Keratinocyte (primary cell): ENCODE results near the gene CUZD1. TPM values are rescaled to one million over a fixed set of nuclear protein-coding genes. Genes with fewer than 3 reads are reported as not detected.
A peak's percentile ranks its signal among the peaks of the same experiment; 100 is the strongest.

Experiments used
- DNase-seq: peaks from one replicate; pipeline ENCODE4 v3.0.0-alpha.2; 2011; ENCODE audit warnings: low read depth, missing footprints, low spot score
- FAIRE-seq: peaks from 2 replicates; lab custom pipeline; 2011; peaks lifted over from hg19 to GRCh38; lab: Jason Lieb, UNC
- H2AFZ ChIP-seq: 2 replicates; pipeline ENCODE4 v1.6.0; 2012; ENCODE audit warnings: low read length, control low read depth, inconsistent platforms; ENCODE audit not compliant: control insufficient read depth
- H3K27ac ChIP-seq: 2 replicates; pipeline ENCODE4 v1.5.1; 2011; ENCODE audit warnings: low read length; ENCODE audit not compliant: control insufficient read depth, insufficient read depth
- H3K27me3 ChIP-seq: 3 replicates; pipeline ENCODE4 v1.6.0; 2011; ENCODE audit warnings: low read length; ENCODE audit not compliant: control insufficient read depth, insufficient read depth; ENCODE audit errors: extremely low read depth
- H3K36me3 ChIP-seq, 2 experiments: 2 replicates in 1 of 2; 3 replicates in 1 of 2; pipeline ENCODE4 v1.5.1; 2011; ENCODE audit warnings: low read length in 2 of 2, mild to moderate bottlenecking in 1 of 2; ENCODE audit not compliant: control insufficient read depth in 2 of 2, insufficient read depth in 2 of 2; ENCODE audit errors: extremely low read depth in 1 of 2
- H3K4me1 ChIP-seq: 3 replicates; pipeline ENCODE4 v1.5.1; 2011; ENCODE audit warnings: low read length; ENCODE audit not compliant: control insufficient read depth, insufficient read depth; ENCODE audit errors: extremely low read depth
- H3K4me2 ChIP-seq: 3 replicates; pipeline ENCODE4 v1.6.0; 2011; ENCODE audit warnings: low read depth, low read length; ENCODE audit not compliant: control insufficient read depth, insufficient read depth; ENCODE audit errors: extremely low read depth
- H3K4me3 ChIP-seq, 3 experiments: fragments of 200-600 bp in 1 of 3; sonication (generic) in 1 of 3; 2 replicates in 2 of 3; 3 replicates in 1 of 3; pipeline ENCODE4 v1.5.1; 2011 to 2016; ENCODE audit warnings: low read length in 3 of 3, mild to moderate bottlenecking in 3 of 3, control low read depth in 2 of 3, inconsistent platforms in 1 of 3, low read depth in 1 of 3, mixed read lengths in 1 of 3, mixed run types in 1 of 3, moderate library complexity in 1 of 3; ENCODE audit not compliant: control insufficient read depth in 2 of 3, insufficient read depth in 2 of 3; ENCODE audit errors: extremely low read depth in 1 of 3
- H3K79me2 ChIP-seq: 2 replicates; pipeline ENCODE4 v1.6.0; 2012; ENCODE audit warnings: low read length; ENCODE audit not compliant: control insufficient read depth, insufficient read depth
- H3K9ac ChIP-seq: 3 replicates; pipeline ENCODE4 v1.6.0; 2011; ENCODE audit warnings: low read length; ENCODE audit not compliant: control insufficient read depth, insufficient read depth; ENCODE audit errors: extremely low read depth
- H3K9me1 ChIP-seq: 3 replicates; pipeline ENCODE4 v1.6.0; 2011; ENCODE audit warnings: low read length; ENCODE audit not compliant: control insufficient read depth, insufficient read depth; ENCODE audit errors: extremely low read depth
- H3K9me3 ChIP-seq: 2 replicates; pipeline ENCODE4 v1.5.1; 2012; ENCODE audit warnings: low read depth, low read length; ENCODE audit not compliant: control insufficient read depth
- H4K20me1 ChIP-seq: 3 replicates; pipeline ENCODE4 v1.6.0; 2011; ENCODE audit warnings: low read length; ENCODE audit not compliant: control insufficient read depth, insufficient read depth; ENCODE audit errors: extremely low read depth
- CTCF ChIP-seq, 3 experiments: IDR thresholded peaks in 1 of 3; conservative IDR thresholded peaks in 1 of 3; optimal IDR thresholded peaks in 1 of 3; 2 replicates in 2 of 3; 3 replicates in 1 of 3; pipeline versions ENCODE3 to v1.5.1; 2011; ENCODE audit warnings: low read length in 3 of 3, mild to moderate bottlenecking in 3 of 3, moderate library complexity in 2 of 3, control low read depth in 1 of 3, inconsistent platforms in 1 of 3; ENCODE audit not compliant: insufficient read depth in 2 of 3; ENCODE audit errors: extremely low read depth in 1 of 3
- EZH2 ChIP-seq: IDR thresholded peaks from one replicate; pipeline ENCODE4 v1.6.1; 2012; ENCODE audit warnings: inconsistent platforms, mild to moderate bottlenecking, low read length, moderate library complexity
- dilution Hi-C: fragments of 300-500 bp; cut with MboI; formaldehyde crosslinking; loops from one replicate; pipeline ENCODE4 v1.7.0; 2020; ENCODE audit warnings: low sequenced_read_pairs; ENCODE audit not compliant: extremely low pct_ligation_motif_present
- polyA plus RNA-seq, 5 experiments: library from polyadenylated mRNA; depleted of rRNA in 3 of 5; stranded (reverse) in 3 of 5; stranded (forward) in 1 of 5; unstranded in 1 of 5; fragments of >200 nt; gene quantifications; 1 replicate in 1 of 5; 2 replicates in 3 of 5; 3 replicates in 1 of 5; pipeline versions ENCODE4 v1.2.1 to v1.2.3, GENCODE V29; 2011 to 2012; ENCODE audit warnings: missing spikeins in 2 of 5, low read depth in 1 of 5, low replicate concordance in 1 of 5

The CUZD1 gene
- polyA plus RNA-seq, 1 donor (not counting 4 experiments of a cell fraction or from before 2014, with no cell fraction given), result 0.93 TPM

- H3K27ac ChIP-seq, result peak within 1 kb of the TSS; percentile 68
- peaks cover 40% of the 10 kb centered on the region for H3K4me1 ChIP-seq
- DNase-seq, result peak; percentile 80
- no peaks in the 10 kb centered on the region for H3K27me3 ChIP-seq
- dilution Hi-C loops, result no loop called here
- H3K79me2 ChIP-seq, result peaks cover 41% of the 10 kb centered on the region
- FAIRE-seq, result peak; percentile 77
- H2AFZ ChIP-seq, result peak within 1 kb of the TSS; percentile 100
- no peaks in the 10 kb centered on the region for H3K9me3 ChIP-seq
- peak within 1 kb of the TSS; percentile 66 to 91 (median 78) for H3K4me3 ChIP-seq
- H4K20me1 ChIP-seq, result no peaks in the 10 kb centered on the region
- no peak for TF ChIP-seq CTCF (optimal IDR thresholded peaks at IDR 0.05 in 1 of 3, IDR thresholded peaks at IDR 0.05 in 1 of 3, conservative IDR thresholded peaks at IDR 0.05 in 1 of 3; ENCODE audit: extremely low read depth in 1 of 3, insufficient read depth in 2 of 3, low read length in 3 of 3)
- TF ChIP-seq EZH2, result no peak
- H3K4me2 ChIP-seq, result peak within 1 kb of the TSS; percentile 93
- peak within 1 kb of the TSS; percentile 80 for H3K9ac ChIP-seq
- no peaks in the 10 kb centered on the region for H3K36me3 ChIP-seq
- H3K9me1 ChIP-seq, result no peaks in the 10 kb centered on the region
Measured at GRCh38 chr10:122879339-122880273, 33.9 kb upstream of the CUZD1 start, which contains the start of gene FAM24B. TSS of gene FAM24B (minus strand) at chr10:122879581. CDS start at chr10:122850515, 29,066 bp downstream.

GRCh38 chr10:122878799-122879338 is 33.2 kb upstream of the CUZD1 start:
- H2AFZ ChIP-seq, result peak overlapping the region; percentile 100

More at GRCh38 chr10:122878799-122879338, 33.2 kb upstream of the CUZD1 start:
- Histone ChIP-seq H3K9me3 (no peaks in the 10 kb centered on the region), H3K9me1 (no peaks in the 10 kb centered on the region), H4K20me1 (no peaks in the 10 kb centered on the region), H3K36me3 (no peaks in the 10 kb centered on the region), H3K27ac (peak overlapping the region; percentile 68), H3K4me3 (peak overlapping the region; percentile 66 to 91 (median 78)), H3K4me2 (peak overlapping the region; percentile 93), H3K9ac (peak overlapping the region; percentile 80), H3K27me3 (no peaks in the 10 kb centered on the region), H3K79me2 (peaks cover 48% of the 10 kb centered on the region), H3K4me1 (peaks cover 37% of the 10 kb centered on the region)
- DNase-seq, result no peak
- dilution Hi-C loops, result no loop called here
- no peak for TF ChIP-seq EZH2
- no peak for TF ChIP-seq CTCF (optimal IDR thresholded peaks at IDR 0.05 in 1 of 3, IDR thresholded peaks at IDR 0.05 in 1 of 3, conservative IDR thresholded peaks at IDR 0.05 in 1 of 3; ENCODE audit: extremely low read depth in 1 of 3, insufficient read depth in 2 of 3, low read length in 3 of 3)
- no peak for FAIRE-seq
